GM12878 (cell line): Measurements from ENCODE around the gene MAGI2. TPM values are rescaled to one million over a fixed set of nuclear protein-coding genes. Genes with fewer than 3 reads are reported as not detected.

Source experiments
- ATAC-seq: fragments of 200-7000 bp; cut with Tn5 transposase; 3 replicates; pipeline ENCODE4 v1.9.1; 2020; ENCODE audit warnings: mild to moderate bottlenecking, moderate library complexity
- BruUV-seq: library from RNA; stranded (reverse); fragments of 400-500 nt; replicated peaks from 2 replicates; lab custom pipeline; 2021; lab: Mats Ljungman, UMichigan
- CTCF ChIA-PET: fragments of 300-600 bp; sonication (Branson Sonifier 250); formaldehyde crosslinking; extraction: SDS; loops from one replicate; lab custom pipeline; 2021; ENCODE audit warnings: inconsistent platforms; lab: Yijun Ruan, JAX
- POLR2A ChIA-PET: fragments of 350-600 bp; formaldehyde crosslinking; extraction: SDS; loops from one replicate; lab custom pipeline; 2021; ENCODE audit warnings: inconsistent platforms; lab: Charles Lee
- RAD21 ChIA-PET: fragments of 300-600 bp; sonication (Branson Sonifier 250); formaldehyde crosslinking; loops from one replicate; lab custom pipeline; 2023; ENCODE audit warnings: antibody characterized with exemption; ENCODE audit not compliant: unreplicated experiment; lab: Charles Lee
- SMC1A ChIA-PET: fragments of 300-600 bp; sonication (Branson Sonifier 250); formaldehyde crosslinking; loops from one replicate; lab custom pipeline; 2023; ENCODE audit not compliant: unreplicated experiment, uncharacterized antibody; lab: Charles Lee
- DNase-seq: peaks from one replicate; pipeline ENCODE4 v3.0.0-alpha.2; 2011; ENCODE audit warnings: low read depth, low spot score
- FAIRE-seq: peaks from 3 replicates; lab custom pipeline; 2011; peaks lifted over from hg19 to GRCh38; lab: Jason Lieb, UNC
- H2AFZ ChIP-seq: 2 replicates; pipeline ENCODE4 v1.6.0; 2011; ENCODE audit warnings: low read depth, low read length, control low read depth; ENCODE audit not compliant: control insufficient read depth
- H3K27ac ChIP-seq: 2 replicates; pipeline ENCODE4 v1.5.1; 2011; ENCODE audit warnings: control low read depth; ENCODE audit not compliant: control insufficient read depth, insufficient read depth
- H3K27me3 ChIP-seq, 2 experiments: replicated peaks in 1 of 2; 2 replicates each; pipeline versions ENCODE4 v1.6.0 to v1.6.1; 2011; ENCODE audit warnings: low read length in 1 of 2; ENCODE audit not compliant: control insufficient read depth in 2 of 2, insufficient read depth in 2 of 2
- H3K36me3 ChIP-seq, 2 experiments: 2 replicates each; pipeline ENCODE4 v1.5.1; 2011; ENCODE audit warnings: low read length in 1 of 2; ENCODE audit not compliant: control insufficient read depth in 2 of 2, insufficient read depth in 2 of 2
- H3K4me1 ChIP-seq: 2 replicates; pipeline ENCODE4 v1.6.1; 2011; ENCODE audit warnings: mild to moderate bottlenecking, low read length, moderate library complexity, mixed read lengths; ENCODE audit not compliant: control insufficient read depth, insufficient read depth
- H3K4me2 ChIP-seq: 2 replicates; pipeline ENCODE4 v1.6.0; 2011; ENCODE audit warnings: control low read depth; ENCODE audit not compliant: control insufficient read depth, insufficient read depth
- H3K4me3 ChIP-seq: fragments of 200-600 bp; sonication (generic); 2 replicates; pipeline ENCODE4 v1.5.1; 2016
- H3K79me2 ChIP-seq: 2 replicates; pipeline ENCODE4 v1.6.0; 2011; ENCODE audit warnings: low read length; ENCODE audit not compliant: control insufficient read depth, insufficient read depth
- H3K9ac ChIP-seq: 2 replicates; pipeline ENCODE4 v1.8.0; 2011; ENCODE audit warnings: low read length, control low read depth, mixed read lengths; ENCODE audit not compliant: control insufficient read depth, insufficient read depth
- H3K9me3 ChIP-seq: replicated peaks from 3 replicates; pipeline ENCODE4 v1.5.1; 2011; ENCODE audit warnings: mild to moderate bottlenecking, low read length; ENCODE audit not compliant: control insufficient read depth, insufficient read depth
- H4K20me1 ChIP-seq: 2 replicates; pipeline ENCODE4 v1.6.0; 2011; ENCODE audit not compliant: control insufficient read depth, insufficient read depth
- CHD2 ChIP-seq: IDR thresholded peaks from 2 replicates; pipeline ENCODE4 v1.6.1; 2011; ENCODE audit warnings: low read depth, low read length, improper control_type of control experiment, borderline replicate concordance
- FOS ChIP-seq: IDR thresholded peaks from 3 replicates; pipeline ENCODE4 v1.6.1; 2011; ENCODE audit warnings: borderline replicate concordance; ENCODE audit not compliant: insufficient read length; ENCODE audit errors: extremely low read depth
- FOXM1 ChIP-seq: IDR thresholded peaks from 2 replicates; pipeline ENCODE4 v1.6.1; 2012; ENCODE audit warnings: low read depth, mild to moderate bottlenecking, inconsistent platforms, low read length, moderate library complexity
- HDAC6 ChIP-seq: fragments of 200-600 bp; sonication (generic); IDR thresholded peaks from one replicate; pipeline ENCODE4 v1.8.0; 2017; ENCODE audit warnings: antibody characterized with exemption; ENCODE audit not compliant: unreplicated experiment
- MEF2A ChIP-seq: IDR thresholded peaks from 2 replicates; pipeline ENCODE4 v1.6.1; 2011; ENCODE audit warnings: low read depth, mild to moderate bottlenecking, low read length, moderate library complexity; ENCODE audit not compliant: insufficient read depth
- MYB ChIP-seq: fragments of 150-350 bp; IDR thresholded peaks from 2 replicates; pipeline ENCODE4 v1.6.1; 2014; ENCODE audit warnings: mild to moderate bottlenecking, low read depth, low read length, borderline replicate concordance
- NFIC ChIP-seq: IDR thresholded peaks from 2 replicates; pipeline ENCODE4 v1.6.1; 2012; ENCODE audit warnings: low read depth, mild to moderate bottlenecking, inconsistent platforms, low read length, moderate library complexity
- NFYB ChIP-seq: IDR thresholded peaks from 2 replicates; pipeline ENCODE4 v1.6.1; 2011; ENCODE audit warnings: low read depth, mild to moderate bottlenecking, low read length, improper control_type of control experiment, moderate library complexity; ENCODE audit not compliant: insufficient read depth
- RB1 ChIP-seq: fragments of 450-650 bp; formaldehyde crosslinking; IDR thresholded peaks from 2 replicates; pipeline ENCODE4 v1.6.1; 2017; ENCODE audit warnings: mild to moderate bottlenecking, borderline replicate concordance
- RCOR1 ChIP-seq: conservative IDR thresholded peaks from 2 replicates; pipeline ENCODE4 v1.6.1; 2012; ENCODE audit warnings: low read depth, low read length, improper control_type of control experiment
- SPI1 ChIP-seq: IDR thresholded peaks from 2 replicates; pipeline ENCODE4 v1.6.1; 2011; ENCODE audit warnings: low read depth, mild to moderate bottlenecking, low read length, moderate library complexity, borderline replicate concordance; ENCODE audit not compliant: insufficient read depth
- SUPT20H ChIP-seq: IDR thresholded peaks from 2 replicates; pipeline ENCODE4 v1.6.1; 2011; ENCODE audit warnings: low read depth, mild to moderate bottlenecking, low read length, moderate library complexity, borderline replicate concordance; ENCODE audit not compliant: control insufficient read depth
- WRNIP1 ChIP-seq: IDR thresholded peaks from 2 replicates; pipeline ENCODE4 v1.6.1; 2011; ENCODE audit warnings: low read depth, low read length, improper control_type of control experiment, borderline replicate concordance
- WGBS: methylation state at CpG from one replicate; pipeline ENCODE4 v1.1.6; 2016; ENCODE audit warnings: low lambda C conversion rate; ENCODE audit not compliant: insufficient replicate concordance, insufficient coverage; ENCODE audit errors: missing lambda C conversion rate; 5-methylcytosine and 5-hydroxymethylcytosine counted together
- in situ Hi-C: fragments of 300-500 bp; cut with MboI; formaldehyde crosslinking; loops from 9 replicates; pipeline ENCODE4 v1.14.3; 2018; ENCODE audit warnings: mixed read lengths
- intact Hi-C: fragments of 100-400 bp; cut with micrococcal nuclease; formaldehyde crosslinking; loops from one replicate; pipeline ENCODE4 v1.14.2; 2022; ENCODE audit not compliant: unreplicated experiment
- polyA plus RNA-seq, 11 experiments: library from polyadenylated mRNA; depleted of rRNA in 4 of 11; unstranded in 6 of 11; stranded (reverse) in 5 of 11; fragments of >200 nt; fragmentation: Nextera tagmentation in 4 of 11; fragmentation: Illumina TruSeq in 1 of 11; extraction: Ambion mirVana in 4 of 11; extraction: Trizol in 1 of 11; gene quantifications; 1 replicate in 1 of 11; 2 replicates in 10 of 11; pipeline versions ENCODE4 v1.2.1 to v1.2.3, GENCODE V29; 2011 to 2016; ENCODE audit warnings: inconsistent platforms in 2 of 11, missing spikeins in 2 of 11, low read depth in 1 of 11
- total RNA-seq, 4 experiments: library from RNA; depleted of rRNA in 3 of 4; stranded (reverse); fragments of >200 nt in 3 of 4; fragmentation: Illumina TruSeq in 1 of 4; extraction: Trizol in 1 of 4; gene quantifications; 2 replicates each; pipeline versions ENCODE4 v1.2.1 to v1.2.3, GENCODE V29; 2013 to 2021
- TF ChIP-seq, protein P1 (sequence below): fragments of 450-650 bp; formaldehyde crosslinking; IDR thresholded peaks from 2 replicates; pipeline ENCODE4 v1.4.0; 2020; ENCODE audit warnings: mild to moderate bottlenecking, moderate library complexity
- TF ChIP-seq, protein P2 (sequence below): fragments of 450-650 bp; IDR thresholded peaks from 2 replicates; pipeline ENCODE4 v1.6.1; 2017; ENCODE audit warnings: mild to moderate bottlenecking, moderate library complexity
- TF ChIP-seq, protein P3 (sequence below): IDR thresholded peaks from 2 replicates; pipeline ENCODE4 v1.6.1; 2011; ENCODE audit warnings: borderline replicate concordance, low read depth, mild to moderate bottlenecking, moderate library complexity, mixed read lengths, low read length; ENCODE audit not compliant: insufficient read depth; ENCODE audit errors: extremely low read length

MAGI2 gene
- total and polyA plus RNA-seq, 10 of the 15 experiments (the other 5 are each of a cell fraction or from before 2014, with no cell fraction given), result 0.01 to 0.31 (median 0.05) TPM; not detected in 2

DNA sequence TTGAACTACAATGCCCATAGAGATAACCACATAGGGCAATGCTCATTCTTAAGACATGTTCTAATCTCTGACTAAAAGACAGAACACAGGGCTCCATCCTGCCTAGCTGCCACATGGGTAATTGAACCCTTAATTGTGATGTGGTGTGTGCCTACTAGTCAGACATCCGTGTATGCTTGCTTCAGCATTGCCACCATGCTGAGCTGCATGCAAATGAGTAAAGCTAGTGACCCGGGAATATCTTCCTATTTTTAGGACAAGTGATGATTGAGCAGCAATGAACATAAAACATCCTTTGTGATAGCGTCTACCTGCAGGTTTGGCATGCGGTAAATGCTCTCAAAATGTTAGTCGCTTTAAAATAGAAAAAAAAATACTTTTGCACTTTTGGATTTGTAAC is 115.8 kb downstream of the MAGI2 start:
- WGBS, result 42% methylated on average over 5 of the region's 5 CpGs
- CTCF ChIA-PET, result no interaction called here
- DNase-seq, result no peak
- TF ChIP-seq NFIC (no peak), RCOR1 (no peak), FOXM1 (no peak), SPI1 (no peak), MEF2A (no peak), HDAC6 (no peak), NFYB (no peak), SUPT20H (no peak), MYB (no peak), CHD2 (no peak), WRNIP1 (no peak), RB1 (no peak), FOS (no peak)
- TF ChIP-seq, protein P1, sequence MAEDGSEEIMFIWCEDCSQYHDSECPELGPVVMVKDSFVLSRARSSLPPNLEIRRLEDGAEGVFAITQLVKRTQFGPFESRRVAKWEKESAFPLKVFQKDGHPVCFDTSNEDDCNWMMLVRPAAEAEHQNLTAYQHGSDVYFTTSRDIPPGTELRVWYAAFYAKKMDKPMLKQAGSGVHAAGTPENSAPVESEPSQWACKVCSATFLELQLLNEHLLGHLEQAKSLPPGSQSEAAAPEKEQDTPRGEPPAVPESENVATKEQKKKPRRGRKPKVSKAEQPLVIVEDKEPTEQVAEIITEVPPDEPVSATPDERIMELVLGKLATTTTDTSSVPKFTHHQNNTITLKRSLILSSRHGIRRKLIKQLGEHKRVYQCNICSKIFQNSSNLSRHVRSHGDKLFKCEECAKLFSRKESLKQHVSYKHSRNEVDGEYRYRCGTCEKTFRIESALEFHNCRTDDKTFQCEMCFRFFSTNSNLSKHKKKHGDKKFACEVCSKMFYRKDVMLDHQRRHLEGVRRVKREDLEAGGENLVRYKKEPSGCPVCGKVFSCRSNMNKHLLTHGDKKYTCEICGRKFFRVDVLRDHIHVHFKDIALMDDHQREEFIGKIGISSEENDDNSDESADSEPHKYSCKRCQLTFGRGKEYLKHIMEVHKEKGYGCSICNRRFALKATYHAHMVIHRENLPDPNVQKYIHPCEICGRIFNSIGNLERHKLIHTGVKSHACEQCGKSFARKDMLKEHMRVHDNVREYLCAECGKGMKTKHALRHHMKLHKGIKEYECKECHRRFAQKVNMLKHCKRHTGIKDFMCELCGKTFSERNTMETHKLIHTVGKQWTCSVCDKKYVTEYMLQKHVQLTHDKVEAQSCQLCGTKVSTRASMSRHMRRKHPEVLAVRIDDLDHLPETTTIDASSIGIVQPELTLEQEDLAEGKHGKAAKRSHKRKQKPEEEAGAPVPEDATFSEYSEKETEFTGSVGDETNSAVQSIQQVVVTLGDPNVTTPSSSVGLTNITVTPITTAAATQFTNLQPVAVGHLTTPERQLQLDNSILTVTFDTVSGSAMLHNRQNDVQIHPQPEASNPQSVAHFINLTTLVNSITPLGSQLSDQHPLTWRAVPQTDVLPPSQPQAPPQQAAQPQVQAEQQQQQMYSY (CRISPR knock-in tag), result no peak
- TF ChIP-seq, protein P2, sequence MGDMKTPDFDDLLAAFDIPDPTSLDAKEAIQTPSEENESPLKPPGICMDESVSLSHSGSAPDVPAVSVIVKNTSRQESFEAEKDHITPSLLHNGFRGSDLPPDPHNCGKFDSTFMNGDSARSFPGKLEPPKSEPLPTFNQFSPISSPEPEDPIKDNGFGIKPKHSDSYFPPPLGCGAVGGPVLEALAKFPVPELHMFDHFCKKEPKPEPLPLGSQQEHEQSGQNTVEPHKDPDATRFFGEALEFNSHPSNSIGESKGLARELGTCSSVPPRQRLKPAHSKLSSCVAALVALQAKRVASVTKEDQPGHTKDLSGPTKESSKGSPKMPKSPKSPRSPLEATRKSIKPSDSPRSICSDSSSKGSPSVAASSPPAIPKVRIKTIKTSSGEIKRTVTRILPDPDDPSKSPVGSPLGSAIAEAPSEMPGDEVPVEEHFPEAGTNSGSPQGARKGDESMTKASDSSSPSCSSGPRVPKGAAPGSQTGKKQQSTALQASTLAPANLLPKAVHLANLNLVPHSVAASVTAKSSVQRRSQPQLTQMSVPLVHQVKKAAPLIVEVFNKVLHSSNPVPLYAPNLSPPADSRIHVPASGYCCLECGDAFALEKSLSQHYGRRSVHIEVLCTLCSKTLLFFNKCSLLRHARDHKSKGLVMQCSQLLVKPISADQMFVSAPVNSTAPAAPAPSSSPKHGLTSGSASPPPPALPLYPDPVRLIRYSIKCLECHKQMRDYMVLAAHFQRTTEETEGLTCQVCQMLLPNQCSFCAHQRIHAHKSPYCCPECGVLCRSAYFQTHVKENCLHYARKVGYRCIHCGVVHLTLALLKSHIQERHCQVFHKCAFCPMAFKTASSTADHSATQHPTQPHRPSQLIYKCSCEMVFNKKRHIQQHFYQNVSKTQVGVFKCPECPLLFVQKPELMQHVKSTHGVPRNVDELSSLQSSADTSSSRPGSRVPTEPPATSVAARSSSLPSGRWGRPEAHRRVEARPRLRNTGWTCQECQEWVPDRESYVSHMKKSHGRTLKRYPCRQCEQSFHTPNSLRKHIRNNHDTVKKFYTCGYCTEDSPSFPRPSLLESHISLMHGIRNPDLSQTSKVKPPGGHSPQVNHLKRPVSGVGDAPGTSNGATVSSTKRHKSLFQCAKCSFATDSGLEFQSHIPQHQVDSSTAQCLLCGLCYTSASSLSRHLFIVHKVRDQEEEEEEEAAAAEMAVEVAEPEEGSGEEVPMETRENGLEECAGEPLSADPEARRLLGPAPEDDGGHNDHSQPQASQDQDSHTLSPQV, result no peak
- TF ChIP-seq, protein P3, sequence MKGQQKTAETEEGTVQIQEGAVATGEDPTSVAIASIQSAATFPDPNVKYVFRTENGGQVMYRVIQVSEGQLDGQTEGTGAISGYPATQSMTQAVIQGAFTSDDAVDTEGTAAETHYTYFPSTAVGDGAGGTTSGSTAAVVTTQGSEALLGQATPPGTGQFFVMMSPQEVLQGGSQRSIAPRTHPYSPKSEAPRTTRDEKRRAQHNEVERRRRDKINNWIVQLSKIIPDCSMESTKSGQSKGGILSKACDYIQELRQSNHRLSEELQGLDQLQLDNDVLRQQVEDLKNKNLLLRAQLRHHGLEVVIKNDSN, result no peak

More for the DNA sequence above, 115.8 kb downstream of the MAGI2 start:
- POLR2A ChIA-PET, result no interaction called here
- FAIRE-seq, result no peak
- Histone ChIP-seq H3K4me2 (no peak overlapping the region), H3K9ac (no peak overlapping the region), H3K27me3 (no peaks in the 10 kb centered on the region), H3K36me3 (no peaks in the 10 kb centered on the region), H3K4me1 (no peaks in the 10 kb centered on the region), H3K9me3 (no peaks in the 10 kb centered on the region), H2AFZ (no peak overlapping the region), H3K79me2 (no peaks in the 10 kb centered on the region), H3K4me3 (no peak overlapping the region), H4K20me1 (no peaks in the 10 kb centered on the region), H3K27ac (no peak overlapping the region)
- RAD21 ChIA-PET, result no interaction called here
- ATAC-seq, result no peak
- intact Hi-C loops, result no loop called here
- BruUV-seq, result no TSS peak
- in situ Hi-C loops, result no loop called here
- SMC1A ChIA-PET, result interaction anchor here (1.3 kb wide), 1 partner anchor 10 kb away, joined by 4 read pairs; no protein-coding TSS in a partner anchor
